K562 (cell line): ENCODE measurements around the gene NDUFB10. TPM values are rescaled to one million over a fixed set of nuclear protein-coding genes. Genes with fewer than 3 reads are reported as not detected.

Source experiments
- CUX1 ChIP-seq: fragments of 200-800 bp; sonication (Bioruptor generic); IDR thresholded peaks from 2 replicates; pipeline ENCODE4 v1.6.1; 2016; ENCODE audit warnings: missing genetic modification characterization, missing compliant biosample characterization
- SAP30 ChIP-seq: fragments of 200-600 bp; sonication (generic); IDR thresholded peaks from 2 replicates; pipeline ENCODE4 v1.6.1; 2012; ENCODE audit warnings: borderline replicate concordance, low read depth, mild to moderate bottlenecking, moderate library complexity, low read length, control low read depth, inconsistent platforms; ENCODE audit not compliant: insufficient read depth, poor library complexity, severe bottlenecking
- SIN3B ChIP-seq: fragments of 450-650 bp; IDR thresholded peaks from 2 replicates; pipeline ENCODE4 v1.6.1; 2017; ENCODE audit warnings: low read depth, mild to moderate bottlenecking, moderate library complexity
- SIRT6 ChIP-seq: IDR thresholded peaks from one replicate; pipeline ENCODE4 v1.6.1; 2012; ENCODE audit warnings: low read depth, mild to moderate bottlenecking, control low read depth, inconsistent platforms, low read length, moderate library complexity
- ZBTB11 ChIP-seq, 3 experiments: fragments of 200-800 bp in 1 of 3; fragments of 250-450 bp in 1 of 3; fragments of 450-650 bp in 1 of 3; sonication (Bioruptor Pico) in 1 of 3; sonication (Bioruptor generic) in 1 of 3; formaldehyde crosslinking in 1 of 3; IDR thresholded peaks; 2 replicates each; pipeline versions ENCODE4 v1.6.1 to v1.8.0; 2016 to 2022; ENCODE audit warnings: mild to moderate bottlenecking in 2 of 3, missing genetic modification characterization in 2 of 3, missing compliant biosample characterization in 1 of 3, moderate library complexity in 1 of 3
- ZNF217 ChIP-seq: sonication (generic); formaldehyde crosslinking; IDR thresholded peaks from 2 replicates; pipeline ENCODE4 v1.8.0; 2022; ENCODE audit warnings: mild to moderate bottlenecking, missing genetic modification reagents
- ZNF318 ChIP-seq, 2 experiments: fragments of 450-650 bp; IDR thresholded peaks; 2 replicates each; pipeline ENCODE4 v1.6.1; 2016; ENCODE audit warnings: mild to moderate bottlenecking in 2 of 2, borderline replicate concordance in 1 of 2, low read depth in 1 of 2, moderate library complexity in 1 of 2
- ZNF778 ChIP-seq: fragments of 450-650 bp; formaldehyde crosslinking; IDR thresholded peaks from 2 replicates; pipeline ENCODE4 v1.4.0; 2020; ENCODE audit warnings: mild to moderate bottlenecking, moderate library complexity
- polyA plus RNA-seq, 8 experiments: library from polyadenylated mRNA; depleted of rRNA in 4 of 8; stranded (reverse) in 5 of 8; unstranded in 3 of 8; fragments of >200 nt; fragmentation: Nextera tagmentation in 2 of 8; fragmentation: Illumina TruSeq in 1 of 8; extraction: Ambion mirVana in 2 of 8; extraction: Trizol in 1 of 8; gene quantifications; 2 replicates each; pipeline versions ENCODE4 v1.2.1 to v1.2.3, GENCODE V29; 2011 to 2014; ENCODE audit warnings: inconsistent platforms in 1 of 8, missing spikeins in 1 of 8
- total RNA-seq, 7 experiments: library from RNA; depleted of rRNA in 6 of 7; stranded (reverse); fragments of >200 nt in 6 of 7; fragmentation: Illumina TruSeq in 2 of 7; extraction: Trizol in 2 of 7; gene quantifications; 2 replicates each; pipeline versions ENCODE4 v1.2.1 to v1.2.3, GENCODE V29; 2011 to 2021; ENCODE audit warnings: low replicate concordance in 1 of 7

NDUFB10 gene
- total and polyA plus RNA-seq, 9 of the 15 experiments (the other 6 are each of a cell fraction or from before 2014, with no cell fraction given), result 69.3 to 527 (median 161) TPM

GRCh38 chr16:1971796-1972489 lies 12.6 kb downstream of the NDUFB10 start, which contains the start of gene TBL3 (continued):
- TF ChIP-seq CUX1 (CRISPR knock-in tag) (no peak), SIN3B (peak; percentile 99), ZNF318 (IDR thresholded peaks at IDR 0.05; ENCODE audit: borderline replicate concordance in 1 of 2, low read depth in 1 of 2) (no peak), ZBTB11 (CRISPR knock-in tag; IDR thresholded peaks at IDR 0.05) (peak in 1 of 3 experiments; percentile 86; a peak in 2 of 6 replicates), SIRT6 (no peak), ZNF217 (CRISPR knock-in tag) (no peak), SAP30 (peak; percentile 37), ZNF778 (CRISPR knock-in tag) (no peak)
